Measurements from ENCODE around the gene CDKN1C. TPM values are rescaled to one million over a fixed set of nuclear protein-coding genes. Genes with fewer than 3 reads are reported as not detected.

Gene CDKN1C
- total RNA-seq: 13.5 and 23.2 TPM in 2 replicates

GRCh38 chr11:2885678-2886081 is at the start of gene CDKN1C:
Gene CDKN1C (minus strand): TSS chr11:2885775. CDS start chr11:2885456, 319 bp downstream.

GRCh38 chr11:2928605-2929530 is 43.3 kb upstream of the CDKN1C start, which contains the start of gene PHLDA2:
Gene PHLDA2 (minus strand): TSS chr11:2929420. CDS start chr11:2929364, 56 bp downstream.

Other genes starting within 250 kb of the CDKN1C start
- gene KCNQ1OT1, start 185.8 kb downstream of the CDKN1C start, total RNA-seq: 0.21 and 0.48 TPM in 2 replicates
- 7.7 and 14.7 TPM in 2 replicates for gene PHLDA2, start 43.6 kb upstream of the CDKN1C start, total RNA-seq
- gene NAP1L4, start 106.6 kb upstream of the CDKN1C start, total RNA-seq: 117 and 123 TPM in 2 replicates
- gene CARS1, start 171.6 kb upstream of the CDKN1C start, total RNA-seq: 82.7 and 90.2 TPM in 2 replicates